Vagina (tissue), 2 donors: ENCODE results near the gene PDCD11.

Experiments used
- CTCF ChIP-seq, 3 experiments: fragments of 450-650 bp in 2 of 3; fragments of 200-600 bp in 1 of 3; sonication (generic) in 1 of 3; IDR thresholded peaks; one replicate each; pipeline ENCODE4 v1.5.1; 2017 to 2019; ENCODE audit warnings: antibody characterized with exemption in 3 of 3, mild to moderate bottlenecking in 2 of 3, moderate library complexity in 2 of 3
- POLR2AphosphoS5 ChIP-seq, 2 donors: sonication (generic); formaldehyde crosslinking; IDR thresholded peaks; one replicate each; pipeline ENCODE4 v1.9.0; 2017; ENCODE audit warnings: antibody characterized with exemption in 2 of 2, mild to moderate bottlenecking in 2 of 2, low read depth in 1 of 2; ENCODE audit not compliant: insufficient read depth in 1 of 2

DNA sequence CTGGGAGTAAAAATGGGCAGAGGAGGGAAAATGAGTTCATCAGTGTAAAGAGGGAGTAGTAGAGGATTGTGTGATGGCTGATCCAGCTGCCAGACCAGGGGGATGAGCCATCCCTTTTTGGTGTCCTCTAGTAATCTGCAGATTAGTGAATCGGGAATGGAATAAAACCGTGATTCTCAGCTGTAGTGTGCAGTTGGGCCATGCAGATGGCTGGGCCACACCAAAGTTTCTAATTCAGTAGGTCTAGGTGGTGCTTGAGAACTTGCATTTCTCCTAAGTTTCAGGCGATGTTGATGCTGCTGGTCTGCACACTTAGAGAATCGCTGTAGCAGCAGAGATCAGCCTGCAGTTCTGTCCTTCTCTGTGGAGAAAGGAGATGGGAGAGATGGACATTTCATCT is 22.7 kb downstream of the PDCD11 start:
- TF ChIP-seq CTCF (IDR thresholded peaks at IDR 0.05) (no peak), POLR2AphosphoS5 (IDR thresholded peaks at IDR 0.05; ENCODE audit: insufficient read depth in 1 of 2, low read depth in 1 of 2) (no peak)
